ENCODE data around the gene TMEM120A. TPM values are rescaled to one million over a fixed set of nuclear protein-coding genes. Genes with fewer than 3 reads are reported as not detected.
A peak's percentile ranks its signal among the peaks of the same experiment; 100 is the strongest.

The TMEM120A gene
- total RNA-seq, 2 experiments from 2014 or later: 17.0 to 22.4 TPM

DNA sequence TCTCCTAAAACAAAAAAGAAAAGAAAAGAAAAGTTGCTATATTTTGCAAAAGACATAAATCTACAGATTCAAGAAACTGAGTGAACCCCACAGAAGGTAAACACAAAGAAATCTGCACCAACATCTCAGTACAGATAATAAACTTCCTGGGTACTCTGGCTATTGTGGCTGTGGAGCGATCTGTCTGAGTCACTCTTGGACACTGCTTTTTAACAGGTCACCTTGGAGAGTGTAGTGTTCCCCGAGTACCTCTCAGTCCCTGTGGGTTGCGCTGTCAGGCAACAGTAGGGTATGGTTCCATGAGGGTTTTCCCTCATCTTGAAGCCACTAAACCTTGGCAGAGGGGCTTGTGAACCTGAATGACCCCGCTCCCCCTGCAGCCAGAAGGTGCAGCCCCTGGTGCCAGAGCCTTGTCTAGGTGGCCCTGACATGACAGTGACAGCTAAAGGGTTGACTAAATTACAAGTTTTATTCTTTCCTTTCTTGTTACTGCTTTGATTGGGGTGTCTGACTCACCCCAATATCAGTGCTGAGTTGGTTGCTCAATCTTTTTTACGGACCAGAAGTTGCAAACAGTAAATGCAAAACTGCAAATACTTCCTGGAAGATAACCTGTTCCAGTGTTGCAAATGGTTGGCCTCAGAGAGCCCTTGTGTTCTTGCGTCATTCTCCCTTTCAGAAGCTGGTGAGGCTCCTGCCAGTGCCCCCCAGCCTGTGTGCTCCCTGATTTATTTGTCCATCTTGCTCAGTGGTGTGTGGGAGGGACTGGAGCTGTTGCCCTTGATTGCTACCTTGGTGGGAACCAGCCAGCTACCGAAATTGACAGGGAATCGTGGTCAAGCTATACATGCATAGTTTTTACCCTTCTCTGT, 48.9 kb downstream of the TMEM120A start:
- H3K27me3 Mint-ChIP-seq (ENCODE audit: low read depth): no peaks in the 10 kb centered on the region
- intact Hi-C loops (cut with micrococcal nuclease): no loop called here
- H3K27ac Mint-ChIP-seq: no peak overlapping the region
- H3K9me3 Mint-ChIP-seq: no peaks in the 10 kb centered on the region
- H3K36me3 Mint-ChIP-seq (ENCODE audit: low read depth): no peaks in the 10 kb centered on the region
- no peak overlapping the region for H3K4me3 Mint-ChIP-seq
- CTCF ChIA-PET: interaction anchor here (0.6 to 1.0 kb wide), 2 partner anchors 38 to 74 kb away, joined by 3 to 4 read pairs; no protein-coding TSS in a partner anchor
- peaks cover 13% of the 10 kb centered on the region for H3K4me1 Mint-ChIP-seq (ENCODE audit: low read depth)
- no peak for DNase-seq

DNA sequence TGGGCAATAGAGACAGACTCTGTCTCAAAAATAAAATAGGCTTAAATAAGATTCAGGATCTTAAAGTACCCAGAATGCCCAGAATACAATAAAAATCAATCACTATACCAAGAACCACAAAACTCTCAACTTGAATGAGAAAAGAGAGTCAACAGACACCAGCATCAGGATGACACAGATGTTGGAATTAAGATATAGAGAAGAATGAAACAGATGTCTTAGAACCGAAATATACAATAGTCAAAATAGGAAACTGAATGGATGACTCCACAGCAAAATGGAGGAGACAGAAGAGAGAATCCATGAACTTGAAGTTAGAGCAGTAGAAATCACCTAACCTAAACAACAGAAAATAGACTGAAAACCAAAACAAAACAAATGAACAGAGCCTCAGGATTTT, 49.9 kb downstream of the TMEM120A start:
- no peak for DNase-seq
- Mint-ChIP-seq H3K9me3 (no peaks in the 10 kb centered on the region), H3K27ac (no peak overlapping the region), H3K36me3 (ENCODE audit: low read depth) (no peaks in the 10 kb centered on the region), H3K4me3 (no peak overlapping the region), H3K27me3 (ENCODE audit: low read depth) (no peaks in the 10 kb centered on the region), H3K4me1 (ENCODE audit: low read depth) (peaks cover 13% of the 10 kb centered on the region)
- intact Hi-C loops (cut with micrococcal nuclease): no loop called here
- CTCF ChIA-PET: no interaction called here

DNA sequence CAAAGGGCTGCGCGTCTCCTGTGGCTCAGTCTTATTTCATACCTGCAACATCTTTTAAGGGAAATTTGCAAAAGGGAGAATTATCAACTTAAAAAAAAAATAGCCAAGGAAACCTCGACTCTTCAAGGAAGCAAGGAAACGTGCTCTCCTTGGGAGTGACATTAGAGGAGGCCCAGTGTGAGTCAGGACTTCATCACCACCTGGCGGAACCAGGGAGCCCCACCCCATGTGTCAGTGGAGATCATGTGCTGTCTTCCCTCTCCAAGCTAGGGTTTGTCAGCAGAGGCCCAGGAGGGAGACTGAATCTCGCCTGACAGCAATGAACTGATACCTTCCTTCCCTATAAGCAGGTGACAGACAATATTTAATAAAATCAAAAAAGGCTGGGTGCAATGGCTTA, 50.5 kb downstream of the TMEM120A start:
- intact Hi-C loops (cut with micrococcal nuclease): no loop called here
- Mint-ChIP-seq H3K27me3 (ENCODE audit: low read depth) (no peaks in the 10 kb centered on the region), H3K27ac (no peak overlapping the region), H3K9me3 (no peaks in the 10 kb centered on the region), H3K4me3 (no peak overlapping the region), H3K4me1 (ENCODE audit: low read depth) (peaks cover 13% of the 10 kb centered on the region), H3K36me3 (ENCODE audit: low read depth) (no peaks in the 10 kb centered on the region)
- CTCF ChIA-PET: no interaction called here
- DNase-seq: peak; percentile 10

DNA sequence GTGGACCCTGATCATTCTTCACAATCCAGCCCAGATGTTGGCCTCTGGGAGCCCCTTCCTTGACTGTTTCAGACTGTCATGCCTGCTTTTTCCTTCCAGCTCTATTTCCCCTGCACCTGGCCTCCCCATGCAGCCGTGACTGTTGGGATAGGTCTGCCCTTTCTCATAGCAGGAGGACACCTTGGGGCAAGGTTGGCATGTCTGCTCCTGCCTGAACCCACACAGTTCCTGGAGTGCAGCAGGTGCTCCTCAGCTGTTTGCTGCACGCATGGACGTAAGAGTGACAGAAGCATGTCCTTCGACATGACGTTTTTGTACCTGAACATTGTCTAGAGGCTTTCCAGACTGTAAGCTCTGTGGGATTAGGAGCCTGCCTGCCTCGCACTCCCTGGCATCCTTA, 55.5 kb downstream of the TMEM120A start:
- H3K9me3 Mint-ChIP-seq: no peaks in the 10 kb centered on the region
- H3K4me3 Mint-ChIP-seq: no peak overlapping the region
- peaks cover 3% of the 10 kb centered on the region for H3K4me1 Mint-ChIP-seq (ENCODE audit: low read depth)
- H3K27me3 Mint-ChIP-seq (ENCODE audit: low read depth): no peaks in the 10 kb centered on the region
- CTCF ChIA-PET: no interaction called here
- DNase-seq: no peak
- H3K36me3 Mint-ChIP-seq (ENCODE audit: low read depth): no peaks in the 10 kb centered on the region
- H3K27ac Mint-ChIP-seq: no peak overlapping the region
- intact Hi-C loops (cut with micrococcal nuclease): no loop called here

DNA sequence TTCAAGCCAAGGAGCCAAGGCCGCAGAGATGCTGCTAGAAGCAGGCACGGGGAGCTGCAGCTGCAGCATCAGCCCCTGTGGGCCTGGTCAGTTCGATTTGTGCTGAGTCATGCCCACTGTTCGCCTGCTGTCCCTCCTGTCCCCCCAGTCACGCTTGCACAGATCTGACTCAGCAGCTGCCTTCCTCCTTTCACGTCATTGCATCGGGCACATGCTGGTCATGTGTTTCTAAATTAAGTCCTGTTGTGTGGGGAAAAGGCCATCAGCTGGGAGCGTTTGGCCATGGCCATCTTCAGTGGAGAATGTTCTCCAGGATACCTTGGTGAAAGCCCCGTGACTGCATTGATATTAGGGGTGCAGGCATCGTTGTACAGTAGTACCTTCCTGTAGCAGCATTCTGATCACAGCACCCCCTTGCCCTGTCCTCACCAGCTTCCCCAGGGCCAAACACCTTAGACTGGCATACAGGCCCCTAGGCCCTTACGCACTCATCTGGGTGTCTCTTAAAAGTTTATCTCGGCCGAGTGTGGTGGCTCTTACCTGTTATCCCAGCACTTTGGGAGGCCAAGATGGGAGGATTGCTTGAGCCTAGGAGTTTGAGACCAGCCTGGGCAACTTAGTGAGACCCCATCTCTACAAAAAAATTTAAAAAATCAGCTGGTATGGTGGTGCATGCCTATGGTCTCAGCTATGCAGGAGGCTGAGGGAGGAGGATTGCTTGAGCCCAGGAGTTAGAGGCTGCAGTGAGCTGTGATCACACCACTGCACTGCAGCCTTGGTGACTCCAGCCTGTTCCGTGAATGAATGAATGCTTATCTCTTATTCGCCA, 56.2 kb downstream of the TMEM120A start:
- no peaks in the 10 kb centered on the region for H3K4me1 Mint-ChIP-seq (ENCODE audit: low read depth)
- H3K36me3 Mint-ChIP-seq (ENCODE audit: low read depth): no peaks in the 10 kb centered on the region
- intact Hi-C loops (cut with micrococcal nuclease): no loop called here
- no peak overlapping the region for H3K4me3 Mint-ChIP-seq
- CTCF ChIA-PET: no interaction called here
- no peaks in the 10 kb centered on the region for H3K9me3 Mint-ChIP-seq
- no peak overlapping the region for H3K27ac Mint-ChIP-seq
- H3K27me3 Mint-ChIP-seq (ENCODE audit: low read depth): no peaks in the 10 kb centered on the region
- no peak for DNase-seq

Other genes with a start within 250 kb of the TMEM120A start
- not detected for gene CCL26, start 222.4 kb downstream of the TMEM120A start, total RNA-seq
- gene CCL24, start 180.8 kb downstream of the TMEM120A start, total RNA-seq: not detected
- gene RHBDD2, start 115.6 kb downstream of the TMEM120A start, total RNA-seq: 10 to 100 TPM; 21.5 to 24.0 TPM
- gene POR, start 79.4 kb downstream of the TMEM120A start, total RNA-seq: 10 to 100 TPM; 22.9 to 26.0 TPM
- 10 to 100 TPM; 27.6 to 28.1 TPM for gene STYXL1, start 53.4 kb upstream of the TMEM120A start, total RNA-seq
- gene MDH2, start 53.5 kb upstream of the TMEM120A start, total RNA-seq: 100 to 1,000 TPM; 325 TPM
- gene SRRM3, start 207.3 kb upstream of the TMEM120A start, total RNA-seq: not detected

Data from activated naive CD4-positive, alpha-beta T cell treated with anti-CD3 and anti-CD28 coated beads for 36 hours (primary cell).